WTC11 (cell line): Measurements from ENCODE around the gene SEZ6. TPM values are rescaled to one million over a fixed set of nuclear protein-coding genes. Genes with fewer than 3 reads are reported as not detected.

Source experiments
- ATAC-seq: fragments of 200-7000 bp; cut with Tn5 transposase; 2 replicates; pipeline ENCODE4 v1.10.0; 2021; ENCODE audit warnings: mild to moderate bottlenecking, moderate library complexity
- CTCF ChIA-PET: fragments of 300-600 bp; sonication (Branson Sonifier 250); formaldehyde crosslinking; loops from one replicate; lab custom pipeline; 2021; ENCODE audit warnings: antibody characterized with exemption; lab: Charles Lee
- POLR2A ChIA-PET: fragments of 350-600 bp; sonication (Branson Sonifier 250); formaldehyde crosslinking; loops from one replicate; lab custom pipeline; 2021; ENCODE audit warnings: antibody characterized with exemption; lab: Charles Lee
- DNase-seq: peaks from one replicate; pipeline ENCODE4 v3.0.0; 2021; ENCODE audit warnings: low spot score
- H3K27ac Mint-ChIP-seq: 2 replicates; pipeline ENCODE4 v1.8.0; 2021; ENCODE audit warnings: mixed read lengths
- H3K27me3 Mint-ChIP-seq: 2 replicates; pipeline ENCODE4 v1.8.0; 2021; ENCODE audit warnings: low read depth, mild to moderate bottlenecking, moderate library complexity, mixed read lengths
- H3K36me3 Mint-ChIP-seq: 2 replicates; pipeline ENCODE4 v1.8.0; 2021; ENCODE audit warnings: mixed read lengths
- H3K4me1 Mint-ChIP-seq: 2 replicates; pipeline ENCODE4 v1.8.0; 2022; ENCODE audit warnings: mixed read lengths
- H3K4me3 Mint-ChIP-seq: 2 replicates; pipeline ENCODE4 v1.8.0; 2021; ENCODE audit warnings: mild to moderate bottlenecking, moderate library complexity, mixed read lengths
- H3K9me3 Mint-ChIP-seq: 2 replicates; pipeline ENCODE4 v1.8.0; 2021; ENCODE audit warnings: mixed read lengths
- ATF1 ChIP-seq: sonication (generic); formaldehyde crosslinking; IDR thresholded peaks from 2 replicates; pipeline ENCODE4 v1.8.1; 2023; ENCODE audit warnings: mild to moderate bottlenecking, moderate library complexity, missing genetic modification reagents
- CREM ChIP-seq: sonication (generic); formaldehyde crosslinking; IDR thresholded peaks from 2 replicates; pipeline ENCODE4 v1.8.1; 2022; ENCODE audit warnings: mild to moderate bottlenecking, missing genetic modification reagents, moderate library complexity
- FOXP1 ChIP-seq: sonication (generic); formaldehyde crosslinking; IDR thresholded peaks from 2 replicates; pipeline ENCODE4 v1.8.0; 2022; ENCODE audit warnings: missing genetic modification reagents, mild to moderate bottlenecking, moderate library complexity, borderline replicate concordance
- GABPB1 ChIP-seq: sonication (generic); formaldehyde crosslinking; IDR thresholded peaks from 2 replicates; pipeline ENCODE4 v1.8.1; 2023; ENCODE audit warnings: mild to moderate bottlenecking, missing genetic modification reagents
- GTF2I ChIP-seq: fragments of 250-450 bp; sonication (Bioruptor Pico); conservative IDR thresholded peaks from 2 replicates; pipeline ENCODE4 v1.4.0; 2021; ENCODE audit warnings: mild to moderate bottlenecking
- HMGA2 ChIP-seq: fragments of 250-450 bp; sonication (Bioruptor Pico); IDR thresholded peaks from 2 replicates; pipeline ENCODE4 v1.4.0; 2021; ENCODE audit warnings: mild to moderate bottlenecking, moderate library complexity
- IRF2 ChIP-seq: sonication (generic); formaldehyde crosslinking; IDR thresholded peaks from 2 replicates; pipeline ENCODE4 v1.8.0; 2022; ENCODE audit warnings: low read depth, missing genetic modification reagents, borderline replicate concordance
- NR2C2 ChIP-seq: sonication (generic); formaldehyde crosslinking; IDR thresholded peaks from 2 replicates; pipeline ENCODE4 v1.8.0; 2022; ENCODE audit warnings: mild to moderate bottlenecking, missing genetic modification reagents
- SMAD4 ChIP-seq: sonication (generic); formaldehyde crosslinking; IDR thresholded peaks from 2 replicates; pipeline ENCODE4 v1.8.0; 2022; ENCODE audit warnings: mild to moderate bottlenecking, missing genetic modification reagents
- TCF7 ChIP-seq: sonication (generic); formaldehyde crosslinking; IDR thresholded peaks from 2 replicates; pipeline ENCODE4 v1.8.0; 2022; ENCODE audit warnings: mild to moderate bottlenecking, low read depth, missing genetic modification reagents, moderate library complexity
- ZNF121 ChIP-seq: sonication (generic); formaldehyde crosslinking; IDR thresholded peaks from 2 replicates; pipeline ENCODE4 v1.8.0; 2023; ENCODE audit warnings: missing genetic modification reagents
- ZNF317 ChIP-seq: sonication (generic); formaldehyde crosslinking; IDR thresholded peaks from 2 replicates; pipeline ENCODE4 v1.8.1; 2023; ENCODE audit warnings: low read depth, mild to moderate bottlenecking, moderate library complexity, missing genetic modification reagents, borderline replicate concordance
- total RNA-seq: library from RNA; stranded (reverse); gene quantifications from 3 replicates; pipeline ENCODE4 v1.2.3, GENCODE V29; 2021
- TF ChIP-seq, protein P1 (sequence below): sonication (generic); formaldehyde crosslinking; conservative IDR thresholded peaks from 2 replicates; pipeline ENCODE4 v1.8.1; 2023; ENCODE audit warnings: mild to moderate bottlenecking, low read depth, missing genetic modification reagents, moderate library complexity
- TF ChIP-seq, protein P2 (sequence below): sonication (generic); formaldehyde crosslinking; IDR thresholded peaks from 2 replicates; pipeline ENCODE4 v1.8.0; 2022; ENCODE audit warnings: mild to moderate bottlenecking, missing genetic modification reagents
- TF ChIP-seq, protein P3 (sequence below): sonication (generic); formaldehyde crosslinking; IDR thresholded peaks from 2 replicates; pipeline ENCODE4 v1.8.1; 2023; ENCODE audit warnings: mild to moderate bottlenecking, missing genetic modification reagents
- TF ChIP-seq, protein P4 (sequence below): sonication (generic); formaldehyde crosslinking; IDR thresholded peaks from 2 replicates; pipeline ENCODE4 v1.8.1; 2023; ENCODE audit warnings: mild to moderate bottlenecking, missing genetic modification reagents, moderate library complexity
- TF ChIP-seq, protein P5 (sequence below): fragments of 250-450 bp; sonication (Bioruptor Pico); IDR thresholded peaks from 2 replicates; pipeline ENCODE4 v1.9.0; 2021; ENCODE audit warnings: mild to moderate bottlenecking
- TF ChIP-seq, protein P6 (sequence below): sonication (generic); formaldehyde crosslinking; IDR thresholded peaks from 2 replicates; pipeline ENCODE4 v1.8.1; 2022; ENCODE audit warnings: mild to moderate bottlenecking, missing genetic modification reagents, moderate library complexity, borderline replicate concordance

SEZ6 gene
- total RNA-seq, 1 experiment from 2014 or later = 3.0 TPM

DNA sequence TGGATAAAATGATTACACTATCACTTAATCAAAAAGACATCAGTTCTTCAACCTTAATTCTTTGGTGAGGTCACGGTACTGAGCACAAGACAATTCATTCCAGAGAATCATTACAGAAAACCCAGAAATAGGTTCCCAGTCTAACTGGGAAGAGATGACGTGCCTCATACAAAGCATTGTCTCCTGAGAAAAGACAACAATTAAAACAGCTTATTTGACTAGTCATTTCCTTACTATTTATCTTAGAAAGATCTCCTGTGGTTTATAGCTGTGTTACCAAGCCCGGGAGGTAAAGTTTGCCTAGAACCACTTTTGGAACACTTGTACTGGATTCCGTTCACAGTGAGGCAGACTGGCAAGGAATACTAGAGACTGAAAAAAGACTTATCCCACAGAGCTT, 59.6 kb downstream of the SEZ6 start (continued):
- TF ChIP-seq, protein P1, sequence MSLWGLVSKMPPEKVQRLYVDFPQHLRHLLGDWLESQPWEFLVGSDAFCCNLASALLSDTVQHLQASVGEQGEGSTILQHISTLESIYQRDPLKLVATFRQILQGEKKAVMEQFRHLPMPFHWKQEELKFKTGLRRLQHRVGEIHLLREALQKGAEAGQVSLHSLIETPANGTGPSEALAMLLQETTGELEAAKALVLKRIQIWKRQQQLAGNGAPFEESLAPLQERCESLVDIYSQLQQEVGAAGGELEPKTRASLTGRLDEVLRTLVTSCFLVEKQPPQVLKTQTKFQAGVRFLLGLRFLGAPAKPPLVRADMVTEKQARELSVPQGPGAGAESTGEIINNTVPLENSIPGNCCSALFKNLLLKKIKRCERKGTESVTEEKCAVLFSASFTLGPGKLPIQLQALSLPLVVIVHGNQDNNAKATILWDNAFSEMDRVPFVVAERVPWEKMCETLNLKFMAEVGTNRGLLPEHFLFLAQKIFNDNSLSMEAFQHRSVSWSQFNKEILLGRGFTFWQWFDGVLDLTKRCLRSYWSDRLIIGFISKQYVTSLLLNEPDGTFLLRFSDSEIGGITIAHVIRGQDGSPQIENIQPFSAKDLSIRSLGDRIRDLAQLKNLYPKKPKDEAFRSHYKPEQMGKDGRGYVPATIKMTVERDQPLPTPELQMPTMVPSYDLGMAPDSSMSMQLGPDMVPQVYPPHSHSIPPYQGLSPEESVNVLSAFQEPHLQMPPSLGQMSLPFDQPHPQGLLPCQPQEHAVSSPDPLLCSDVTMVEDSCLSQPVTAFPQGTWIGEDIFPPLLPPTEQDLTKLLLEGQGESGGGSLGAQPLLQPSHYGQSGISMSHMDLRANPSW (CRISPR knock-in tag) = no peak
- TF ChIP-seq ZNF317 (no peak), SMAD4 (CRISPR knock-in tag) (no peak), IRF2 (CRISPR knock-in tag) (no peak), CREM (CRISPR knock-in tag) (no peak), NR2C2 (no peak)
- TF ChIP-seq, protein P2, sequence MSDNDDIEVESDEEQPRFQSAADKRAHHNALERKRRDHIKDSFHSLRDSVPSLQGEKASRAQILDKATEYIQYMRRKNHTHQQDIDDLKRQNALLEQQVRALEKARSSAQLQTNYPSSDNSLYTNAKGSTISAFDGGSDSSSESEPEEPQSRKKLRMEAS (CRISPR knock-in tag) = no peak

DNA sequence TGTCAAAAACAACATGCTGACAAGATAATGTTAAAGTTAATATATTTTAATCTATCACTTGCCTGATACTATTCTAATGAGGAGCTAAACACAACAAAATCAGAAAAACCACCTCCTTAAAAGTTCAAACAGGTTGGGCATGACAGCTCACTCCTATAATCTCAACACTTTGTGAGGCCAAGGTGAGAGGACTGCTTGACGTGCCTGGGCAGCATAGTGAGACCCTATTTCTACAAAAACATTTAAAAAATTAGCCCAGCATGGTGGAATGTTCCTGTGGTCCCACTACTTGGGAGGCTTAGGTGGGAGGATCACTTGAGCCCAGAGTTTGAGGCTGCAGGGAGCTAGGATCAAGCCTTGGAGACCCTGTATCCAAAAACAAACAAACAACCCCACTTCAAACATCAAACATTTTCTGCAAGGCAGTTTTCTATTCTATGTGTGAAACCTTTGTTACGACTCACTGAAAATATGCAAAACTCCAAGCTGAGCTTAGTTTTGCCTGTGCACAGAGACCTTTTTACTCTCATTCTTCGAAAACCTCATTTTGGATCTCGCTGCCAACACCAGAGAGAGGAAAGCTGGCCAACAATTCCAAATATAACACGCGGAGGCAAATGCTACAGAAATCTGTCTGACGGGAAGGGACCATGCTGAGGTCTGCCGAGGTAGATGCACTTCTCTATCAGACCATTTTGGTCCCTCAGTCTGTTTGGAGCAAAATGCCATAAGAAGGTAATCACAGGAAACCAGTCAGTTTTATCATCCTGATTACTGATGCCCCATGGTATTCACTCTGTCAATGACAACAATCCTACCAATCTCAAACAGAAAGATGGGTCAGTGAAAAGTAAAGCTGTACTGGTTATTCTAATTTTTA, 60.7 kb downstream of the SEZ6 start:
- Mint-ChIP-seq H3K9me3 (no peaks in the 10 kb centered on the region), H3K27me3 (no peaks in the 10 kb centered on the region), H3K36me3 (peaks cover 35% of the 10 kb centered on the region), H3K4me3 (no peak overlapping the region), H3K27ac (peak overlapping the region; percentile 64), H3K4me1 (peaks cover 39% of the 10 kb centered on the region)
- DNase-seq (no peak), ATAC-seq (no peak)
- TF ChIP-seq, protein P3, sequence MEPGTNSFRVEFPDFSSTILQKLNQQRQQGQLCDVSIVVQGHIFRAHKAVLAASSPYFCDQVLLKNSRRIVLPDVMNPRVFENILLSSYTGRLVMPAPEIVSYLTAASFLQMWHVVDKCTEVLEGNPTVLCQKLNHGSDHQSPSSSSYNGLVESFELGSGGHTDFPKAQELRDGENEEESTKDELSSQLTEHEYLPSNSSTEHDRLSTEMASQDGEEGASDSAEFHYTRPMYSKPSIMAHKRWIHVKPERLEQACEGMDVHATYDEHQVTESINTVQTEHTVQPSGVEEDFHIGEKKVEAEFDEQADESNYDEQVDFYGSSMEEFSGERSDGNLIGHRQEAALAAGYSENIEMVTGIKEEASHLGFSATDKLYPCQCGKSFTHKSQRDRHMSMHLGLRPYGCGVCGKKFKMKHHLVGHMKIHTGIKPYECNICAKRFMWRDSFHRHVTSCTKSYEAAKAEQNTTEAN (CRISPR knock-in tag) = no peak
- TF ChIP-seq, protein P4, sequence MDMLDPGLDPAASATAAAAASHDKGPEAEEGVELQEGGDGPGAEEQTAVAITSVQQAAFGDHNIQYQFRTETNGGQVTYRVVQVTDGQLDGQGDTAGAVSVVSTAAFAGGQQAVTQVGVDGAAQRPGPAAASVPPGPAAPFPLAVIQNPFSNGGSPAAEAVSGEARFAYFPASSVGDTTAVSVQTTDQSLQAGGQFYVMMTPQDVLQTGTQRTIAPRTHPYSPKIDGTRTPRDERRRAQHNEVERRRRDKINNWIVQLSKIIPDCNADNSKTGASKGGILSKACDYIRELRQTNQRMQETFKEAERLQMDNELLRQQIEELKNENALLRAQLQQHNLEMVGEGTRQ (CRISPR knock-in tag) = no peak
- TF ChIP-seq ATF1 (CRISPR knock-in tag) = no peak
- no peak for TF ChIP-seq SMAD4 (CRISPR knock-in tag)
- TF ChIP-seq CREM (CRISPR knock-in tag) = no peak
- 0 out of 2 replicates have a peak, but pooled peaks have one; percentile 18 for TF ChIP-seq GTF2I (CRISPR knock-in tag)
- TF ChIP-seq HMGA2 (CRISPR knock-in tag) = no peak
- TF ChIP-seq, protein P5, sequence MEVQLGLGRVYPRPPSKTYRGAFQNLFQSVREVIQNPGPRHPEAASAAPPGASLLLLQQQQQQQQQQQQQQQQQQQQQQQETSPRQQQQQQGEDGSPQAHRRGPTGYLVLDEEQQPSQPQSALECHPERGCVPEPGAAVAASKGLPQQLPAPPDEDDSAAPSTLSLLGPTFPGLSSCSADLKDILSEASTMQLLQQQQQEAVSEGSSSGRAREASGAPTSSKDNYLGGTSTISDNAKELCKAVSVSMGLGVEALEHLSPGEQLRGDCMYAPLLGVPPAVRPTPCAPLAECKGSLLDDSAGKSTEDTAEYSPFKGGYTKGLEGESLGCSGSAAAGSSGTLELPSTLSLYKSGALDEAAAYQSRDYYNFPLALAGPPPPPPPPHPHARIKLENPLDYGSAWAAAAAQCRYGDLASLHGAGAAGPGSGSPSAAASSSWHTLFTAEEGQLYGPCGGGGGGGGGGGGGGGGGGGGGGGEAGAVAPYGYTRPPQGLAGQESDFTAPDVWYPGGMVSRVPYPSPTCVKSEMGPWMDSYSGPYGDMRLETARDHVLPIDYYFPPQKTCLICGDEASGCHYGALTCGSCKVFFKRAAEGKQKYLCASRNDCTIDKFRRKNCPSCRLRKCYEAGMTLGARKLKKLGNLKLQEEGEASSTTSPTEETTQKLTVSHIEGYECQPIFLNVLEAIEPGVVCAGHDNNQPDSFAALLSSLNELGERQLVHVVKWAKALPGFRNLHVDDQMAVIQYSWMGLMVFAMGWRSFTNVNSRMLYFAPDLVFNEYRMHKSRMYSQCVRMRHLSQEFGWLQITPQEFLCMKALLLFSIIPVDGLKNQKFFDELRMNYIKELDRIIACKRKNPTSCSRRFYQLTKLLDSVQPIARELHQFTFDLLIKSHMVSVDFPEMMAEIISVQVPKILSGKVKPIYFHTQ (CRISPR knock-in tag) = no peak
- TF ChIP-seq ZNF121 = peak; percentile 95
- TF ChIP-seq, protein P6, sequence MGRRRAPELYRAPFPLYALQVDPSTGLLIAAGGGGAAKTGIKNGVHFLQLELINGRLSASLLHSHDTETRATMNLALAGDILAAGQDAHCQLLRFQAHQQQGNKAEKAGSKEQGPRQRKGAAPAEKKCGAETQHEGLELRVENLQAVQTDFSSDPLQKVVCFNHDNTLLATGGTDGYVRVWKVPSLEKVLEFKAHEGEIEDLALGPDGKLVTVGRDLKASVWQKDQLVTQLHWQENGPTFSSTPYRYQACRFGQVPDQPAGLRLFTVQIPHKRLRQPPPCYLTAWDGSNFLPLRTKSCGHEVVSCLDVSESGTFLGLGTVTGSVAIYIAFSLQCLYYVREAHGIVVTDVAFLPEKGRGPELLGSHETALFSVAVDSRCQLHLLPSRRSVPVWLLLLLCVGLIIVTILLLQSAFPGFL (CRISPR knock-in tag) = no peak
- TF ChIP-seq GABPB1 (CRISPR knock-in tag) = no peak
- TF ChIP-seq FOXP1 = no peak
- TF ChIP-seq TCF7 (CRISPR knock-in tag) = no peak
- CTCF ChIA-PET = interaction anchor here (1.3 to 5.5 kb wide), 2 partner anchors 8 to 171 kb away, joined by 5 to 39 read pairs; no protein-coding TSS in a partner anchor
- POLR2A ChIA-PET = no interaction called here
